Endothelial cell of umbilical vein (primary cell): ENCODE data around the gene FAM151B. TPM values are rescaled to one million over a fixed set of nuclear protein-coding genes. Genes with fewer than 3 reads are reported as not detected.

ENCODE experiments used
- BruUV-seq: library from RNA; stranded (reverse); fragments of 400-500 nt; replicated peaks from 2 replicates; lab custom pipeline; 2021; lab: Mats Ljungman, UMichigan
- CTCF ChIA-PET: fragments of 300-600, 350-600 bp; sonication (Branson Sonifier 250); formaldehyde crosslinking; loops from one replicate; lab custom pipeline; 2021; ENCODE audit warnings: antibody characterized with exemption, inconsistent platforms; lab: Charles Lee
- POLR2A ChIA-PET: fragments of 300-600, 350-600 bp; sonication (Branson Sonifier 250); formaldehyde crosslinking; loops from one replicate; lab custom pipeline; 2021; ENCODE audit warnings: antibody characterized with exemption, inconsistent platforms; lab: Charles Lee
- DNase-seq: peaks from one replicate; pipeline ENCODE4 v3.0.0-alpha.2; 2011; ENCODE audit warnings: low read depth, low spot score
- FAIRE-seq: peaks from 2 replicates; lab custom pipeline; 2011; peaks lifted over from hg19 to GRCh38; lab: Jason Lieb, UNC
- H2AFZ ChIP-seq: 2 replicates; pipeline ENCODE4 v1.6.0; 2012; ENCODE audit warnings: low read depth, low read length, control low read depth, inconsistent platforms
- H3K27ac ChIP-seq: 2 replicates; pipeline ENCODE4 v1.5.1; 2011; ENCODE audit warnings: low read depth, mild to moderate bottlenecking, control low read depth, low read length, moderate library complexity; ENCODE audit not compliant: insufficient read depth
- H3K27me3 ChIP-seq, 2 experiments: 2 replicates each; pipeline versions ENCODE4 v1.6.0 to v1.6.1; 2011; ENCODE audit warnings: low read length in 2 of 2, mixed read lengths in 1 of 2; ENCODE audit not compliant: control insufficient read depth in 2 of 2, insufficient read depth in 2 of 2
- H3K36me3 ChIP-seq, 2 experiments: 2 replicates in 1 of 2; 3 replicates in 1 of 2; pipeline ENCODE4 v1.5.1; 2011; ENCODE audit warnings: low read length in 2 of 2, mild to moderate bottlenecking in 1 of 2, moderate library complexity in 1 of 2; ENCODE audit not compliant: control insufficient read depth in 2 of 2, insufficient read depth in 2 of 2; ENCODE audit errors: extremely low read depth in 1 of 2
- H3K4me1 ChIP-seq: 3 replicates; pipeline ENCODE4 v1.5.1; 2011; ENCODE audit warnings: mild to moderate bottlenecking, low read length; ENCODE audit not compliant: control insufficient read depth, insufficient read depth; ENCODE audit errors: extremely low read depth
- H3K4me2 ChIP-seq: 2 replicates; pipeline ENCODE4 v1.6.1; 2011; ENCODE audit warnings: low read length, control low read depth, mixed read lengths; ENCODE audit not compliant: insufficient read depth
- H3K4me3 ChIP-seq, 3 experiments: fragments of 200-600 bp in 1 of 3; sonication (generic), shearing (Covaris generic) in 1 of 3; replicated peaks in 1 of 3; 2 replicates each; pipeline ENCODE4 v1.5.1; 2011 to 2016; ENCODE audit warnings: control low read depth in 3 of 3, low read length in 3 of 3, mild to moderate bottlenecking in 2 of 3, inconsistent platforms in 1 of 3, low read depth in 1 of 3, moderate library complexity in 1 of 3; ENCODE audit not compliant: insufficient read depth in 1 of 3
- H3K79me2 ChIP-seq: 2 replicates; pipeline ENCODE4 v1.6.0; 2012; ENCODE audit warnings: low read length, inconsistent platforms; ENCODE audit not compliant: control insufficient read depth, insufficient read depth
- H3K9ac ChIP-seq: replicated peaks from 2 replicates; pipeline ENCODE3; 2011; ENCODE audit warnings: low read length, control low read depth; ENCODE audit not compliant: insufficient read depth; ENCODE audit errors: extremely low read depth
- H3K9me1 ChIP-seq: replicated peaks from 3 replicates; pipeline ENCODE4 v1.6.0; 2011; ENCODE audit warnings: mild to moderate bottlenecking, low read length; ENCODE audit not compliant: control insufficient read depth, insufficient read depth; ENCODE audit errors: extremely low read depth
- H3K9me3 ChIP-seq: replicated peaks from 2 replicates; pipeline ENCODE4 v1.5.1; 2012; ENCODE audit warnings: low read length, inconsistent platforms; ENCODE audit not compliant: control insufficient read depth, insufficient read depth
- H4K20me1 ChIP-seq: replicated peaks from 2 replicates; pipeline ENCODE3; 2011; ENCODE audit warnings: mild to moderate bottlenecking, low read length; ENCODE audit not compliant: control insufficient read depth, insufficient read depth; ENCODE audit errors: extremely low read depth
- CTCF ChIP-seq, 2 donors: IDR thresholded peaks; 1 replicate in 1 of 2; 2 replicates in 1 of 2; pipeline ENCODE4 v1.5.1; 2011; ENCODE audit warnings: low read length in 2 of 2, mild to moderate bottlenecking in 2 of 2, moderate library complexity in 2 of 2, control low read depth in 1 of 2, inconsistent platforms in 1 of 2, low read depth in 1 of 2; ENCODE audit not compliant: insufficient read depth in 1 of 2; ENCODE audit errors: extremely low read depth in 1 of 2
- EZH2 ChIP-seq: IDR thresholded peaks from 2 replicates; pipeline ENCODE4 v1.6.1; 2012; ENCODE audit warnings: borderline replicate concordance, low read depth, mild to moderate bottlenecking, moderate library complexity, low read length, inconsistent platforms; ENCODE audit not compliant: severe bottlenecking
- FOS ChIP-seq: IDR thresholded peaks from 2 replicates; pipeline ENCODE4 v1.6.1; 2011; ENCODE audit warnings: mild to moderate bottlenecking, low read length, moderate library complexity, borderline replicate concordance; ENCODE audit not compliant: insufficient read depth
- GATA2 ChIP-seq: IDR thresholded peaks from 2 replicates; pipeline ENCODE4 v1.7.0; 2011; ENCODE audit warnings: low read depth, mild to moderate bottlenecking, moderate library complexity, mixed read lengths, low read length; ENCODE audit not compliant: insufficient read length, insufficient read depth
- JUN ChIP-seq: IDR thresholded peaks from 2 replicates; pipeline ENCODE4 v1.6.1; 2011; ENCODE audit warnings: borderline replicate concordance, low read depth; ENCODE audit not compliant: insufficient read length, insufficient read depth
- MAX ChIP-seq: IDR thresholded peaks from 2 replicates; pipeline ENCODE4 v1.6.1; 2011; ENCODE audit not compliant: insufficient read depth, insufficient read length
- MYC ChIP-seq: IDR thresholded peaks from one replicate; pipeline ENCODE4 v1.6.1; 2011; ENCODE audit warnings: mild to moderate bottlenecking, low read depth, low read length
- POLR2A ChIP-seq: IDR thresholded peaks from 2 replicates; pipeline ENCODE4 v1.6.1; 2012; ENCODE audit warnings: low read depth, mild to moderate bottlenecking, control low read depth, low read length
- POLR2AphosphoS5 ChIP-seq: IDR thresholded peaks from 2 replicates; pipeline ENCODE4 v1.6.1; 2012; ENCODE audit warnings: low read depth, mild to moderate bottlenecking, control low read depth, low read length, moderate library complexity; ENCODE audit not compliant: insufficient read depth
- dilution Hi-C: fragments of 300-500 bp; cut with MboI; formaldehyde crosslinking; loops from one replicate; pipeline ENCODE4 v1.15.0; 2019; ENCODE audit warnings: low sequenced_read_pairs; ENCODE audit not compliant: extremely low pct_ligation_motif_present
- intact Hi-C: fragments of 100-400 bp; cut with micrococcal nuclease; formaldehyde crosslinking; loops from one replicate; pipeline ENCODE4 v1.10.0; 2022
- polyA plus RNA-seq, 4 experiments: library from polyadenylated mRNA; depleted of rRNA in 3 of 4; stranded (reverse) in 3 of 4; unstranded in 1 of 4; fragments of >200 nt; gene quantifications; 2 replicates each; pipeline versions ENCODE4 v1.2.1 to v1.2.3, GENCODE V29; 2011 to 2012; ENCODE audit warnings: missing spikeins in 1 of 4
- total RNA-seq: library from RNA; stranded (reverse); gene quantifications from 2 replicates; pipeline ENCODE4 v1.2.3, GENCODE V29; 2021

The FAM151B gene
- total and polyA plus RNA-seq, 2 donors (not counting 3 experiments of a cell fraction or from before 2014, with no cell fraction given), result 0.91 to 2.6 TPM

GRCh38 chr5:80479713-80480112, 8.2 kb upstream of the FAM151B start:
- peaks cover 0 to 8% of the 10 kb centered on the region in 2 experiments for H3K36me3 ChIP-seq
- no peak overlapping the region for H3K4me3 ChIP-seq
- no peak overlapping the region for H3K9ac ChIP-seq
- H3K79me2 ChIP-seq, result no peaks in the 10 kb centered on the region
- FAIRE-seq (no peak), DNase-seq (no peak)
- no peak overlapping the region for H3K4me2 ChIP-seq
- CTCF ChIA-PET, result interaction anchor here (1.6 to 6.3 kb wide), 4 partner anchors 13 to 715 kb away, joined by 4 to 116 read pairs (median 24); no protein-coding TSS in a partner anchor
- POLR2A ChIA-PET, result no interaction called here
- no peaks in the 10 kb centered on the region for H3K4me1 ChIP-seq
- no peaks in the 10 kb centered on the region for H3K27me3 ChIP-seq
- no peaks in the 10 kb centered on the region for H3K9me3 ChIP-seq
- intact Hi-C loops, result loop anchor here (2.0 to 10.0 kb wide), 4 partner anchors 193 to 715 kb away; partner anchors contain the start of gene RASGRF2
- TF ChIP-seq MAX (no peak), EZH2 (no peak), MYC (no peak), GATA2 (no peak), POLR2A (no peak), CTCF (IDR thresholded peaks at IDR 0.05; ENCODE audit: extremely low read depth in 1 of 2, insufficient read depth in 1 of 2, low read depth in 1 of 2, low read length in 2 of 2) (no peak), JUN (no peak), POLR2AphosphoS5 (no peak), FOS (no peak)
- H3K9me1 ChIP-seq, result no peaks in the 10 kb centered on the region
- no peak overlapping the region for H3K27ac ChIP-seq
- dilution Hi-C loops, result no loop called here
- peaks cover 2% of the 10 kb centered on the region for H4K20me1 ChIP-seq
- BruUV-seq, result no TSS peak
- H2AFZ ChIP-seq, result no peak overlapping the region
